HCT116 (cell line): ENCODE measurements around the gene RNU2-1.

Experiments
- POLR2AphosphoS5 ChIP-seq: IDR thresholded peaks from 2 replicates; pipeline ENCODE4 v1.6.1; 2011; ENCODE audit warnings: mild to moderate bottlenecking, low read depth, low read length, moderate library complexity
- ZNF274 ChIP-seq: fragments of 200-500 bp; sonication (Bioruptor generic); IDR thresholded peaks from 2 replicates; pipeline ENCODE4 v1.6.1; 2014; ENCODE audit warnings: mild to moderate bottlenecking, low read depth, low read length, inconsistent platforms
- TF ChIP-seq, protein P1 (sequence below), 3 experiments: fragments of 200-600 bp in 1 of 3; sonication (generic) in 1 of 3; IDR thresholded peaks in 2 of 3; conservative IDR thresholded peaks in 1 of 3; 2 replicates each; pipeline ENCODE4 v1.5.1; 2012 to 2017; ENCODE audit warnings: low read depth in 2 of 3, low read length in 2 of 3, antibody characterized with exemption in 1 of 3, borderline replicate concordance in 1 of 3, control low read depth in 1 of 3, mild to moderate bottlenecking in 1 of 3, mixed read lengths in 1 of 3, mixed run types in 1 of 3, moderate library complexity in 1 of 3; ENCODE audit not compliant: insufficient read depth in 1 of 3

DNA sequence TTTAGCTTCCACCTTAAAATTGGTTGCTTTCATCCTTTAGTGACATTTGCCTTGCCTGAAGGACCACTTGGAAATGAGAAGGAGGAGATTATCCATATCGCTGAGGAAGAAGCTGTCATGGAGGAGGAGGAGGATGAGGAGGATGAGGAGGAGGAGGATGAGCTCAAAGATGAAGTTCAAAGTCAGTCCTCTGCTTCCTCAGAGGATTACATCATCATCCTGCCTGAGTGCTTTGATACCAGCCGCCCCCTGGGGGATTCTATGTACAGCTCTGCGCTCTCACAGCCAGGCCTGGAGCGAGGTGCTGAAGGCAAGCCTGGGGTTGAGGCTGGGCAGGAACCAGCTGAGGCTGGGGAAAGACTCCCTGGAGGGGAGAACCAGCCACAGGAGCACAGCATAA lies 33.6 kb downstream of the RNU2-1 start:
- TF ChIP-seq POLR2AphosphoS5 = no peak
- no peak for TF ChIP-seq ZNF274
- TF ChIP-seq, protein P1, sequence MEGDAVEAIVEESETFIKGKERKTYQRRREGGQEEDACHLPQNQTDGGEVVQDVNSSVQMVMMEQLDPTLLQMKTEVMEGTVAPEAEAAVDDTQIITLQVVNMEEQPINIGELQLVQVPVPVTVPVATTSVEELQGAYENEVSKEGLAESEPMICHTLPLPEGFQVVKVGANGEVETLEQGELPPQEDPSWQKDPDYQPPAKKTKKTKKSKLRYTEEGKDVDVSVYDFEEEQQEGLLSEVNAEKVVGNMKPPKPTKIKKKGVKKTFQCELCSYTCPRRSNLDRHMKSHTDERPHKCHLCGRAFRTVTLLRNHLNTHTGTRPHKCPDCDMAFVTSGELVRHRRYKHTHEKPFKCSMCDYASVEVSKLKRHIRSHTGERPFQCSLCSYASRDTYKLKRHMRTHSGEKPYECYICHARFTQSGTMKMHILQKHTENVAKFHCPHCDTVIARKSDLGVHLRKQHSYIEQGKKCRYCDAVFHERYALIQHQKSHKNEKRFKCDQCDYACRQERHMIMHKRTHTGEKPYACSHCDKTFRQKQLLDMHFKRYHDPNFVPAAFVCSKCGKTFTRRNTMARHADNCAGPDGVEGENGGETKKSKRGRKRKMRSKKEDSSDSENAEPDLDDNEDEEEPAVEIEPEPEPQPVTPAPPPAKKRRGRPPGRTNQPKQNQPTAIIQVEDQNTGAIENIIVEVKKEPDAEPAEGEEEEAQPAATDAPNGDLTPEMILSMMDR (IDR thresholded peaks at IDR 0.05 in 2 of 3, conservative IDR thresholded peaks at IDR 0.05 in 1 of 3; ENCODE audit: borderline replicate concordance in 1 of 3, insufficient read depth in 1 of 3, low read depth in 2 of 3, low read length in 2 of 3) = no peak
